ENCODE data around the gene BLMH.

Gene BLMH

GRCh38 chr17:30291543-30292285 lies at the start of gene BLMH:
Gene BLMH (minus strand): TSS chr17:30291944. CDS start chr17:30291819, 125 bp downstream.
- H3K4me3 ChIP-seq (replicated peaks; ENCODE audit: low read depth, low read length) = peak within 1 kb of the TSS; percentile 90
- TF ChIP-seq CTCF (IDR thresholded peaks at IDR 0.05; ENCODE audit: low read depth, low read length, missing control alignments) = no peak
- DNase-seq (ENCODE audit: extremely low read depth, low read depth) = peak; percentile 37

- DNase-seq (ENCODE audit: extremely low read depth, low read depth) = no peak
- TF ChIP-seq CTCF (IDR thresholded peaks at IDR 0.05; ENCODE audit: low read depth, low read length, missing control alignments) = no peak
- no peak overlapping the region for H3K4me3 ChIP-seq (replicated peaks; ENCODE audit: low read depth, low read length)
These were observed 49.1 kb upstream of the BLMH start for GRCh38 chr17:30340801-30341356.

- no peak for TF ChIP-seq CTCF (IDR thresholded peaks at IDR 0.05; ENCODE audit: low read depth, low read length, missing control alignments)
- no peak overlapping the region for H3K4me3 ChIP-seq (replicated peaks; ENCODE audit: low read depth, low read length)
- no peak for DNase-seq (ENCODE audit: extremely low read depth, low read depth)
These were observed 47.3 kb upstream of the BLMH start for GRCh38 chr17:30339086-30339485.

GRCh38 chr17:30337393-30337999 lies 45.8 kb upstream of the BLMH start:
- TF ChIP-seq CTCF (IDR thresholded peaks at IDR 0.05; ENCODE audit: low read depth, low read length, missing control alignments) = no peak
- no peak for DNase-seq (ENCODE audit: extremely low read depth, low read depth)
- H3K4me3 ChIP-seq (replicated peaks; ENCODE audit: low read depth, low read length) = no peak overlapping the region

GRCh38 chr17:30336369-30337171 lies 44.8 kb upstream of the BLMH start:
- DNase-seq (ENCODE audit: extremely low read depth, low read depth) = peak; percentile 32
- peak; percentile 69 for TF ChIP-seq CTCF (IDR thresholded peaks at IDR 0.05; ENCODE audit: low read depth, low read length, missing control alignments)
- H3K4me3 ChIP-seq (replicated peaks; ENCODE audit: low read depth, low read length) = no peak overlapping the region

- no peak for TF ChIP-seq CTCF (IDR thresholded peaks at IDR 0.05; ENCODE audit: low read depth, low read length, missing control alignments)
- H3K4me3 ChIP-seq (replicated peaks; ENCODE audit: low read depth, low read length) = no peak overlapping the region
- DNase-seq (ENCODE audit: extremely low read depth, low read depth) = no peak
These were observed 42.7 kb upstream of the BLMH start for GRCh38 chr17:30334421-30334820.

All from HFF-Myc (cell line).